ENCODE results near the gene TMEM9.

The TMEM9 gene

DNA sequence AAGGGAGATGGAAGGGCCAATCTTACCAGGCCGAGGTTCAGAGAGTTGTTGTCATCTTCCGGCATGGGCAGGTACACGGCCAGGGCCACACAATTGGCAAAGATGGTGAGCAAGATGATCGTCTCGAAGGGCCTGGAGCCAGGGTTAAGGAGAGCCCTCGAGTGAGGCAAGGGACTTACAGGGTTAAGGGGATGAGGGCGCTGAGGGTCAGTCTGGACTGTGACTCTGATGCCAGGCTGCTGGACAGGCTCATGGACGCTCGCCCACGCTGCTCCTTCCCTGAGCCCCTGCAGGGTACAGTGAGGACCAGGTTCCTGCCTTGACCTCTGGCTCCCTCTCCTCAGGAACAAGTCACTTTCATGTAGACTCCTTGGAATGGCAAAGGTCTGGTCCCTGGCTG lies 44.1 kb downstream of the TMEM9 start:
- no peaks in the 10 kb centered on the region for H3K27me3 Mint-ChIP-seq
- H3K27ac Mint-ChIP-seq = no peak overlapping the region
- H3K36me3 Mint-ChIP-seq (ENCODE audit: insufficient read depth) = peaks cover 9% of the 10 kb centered on the region

DNA sequence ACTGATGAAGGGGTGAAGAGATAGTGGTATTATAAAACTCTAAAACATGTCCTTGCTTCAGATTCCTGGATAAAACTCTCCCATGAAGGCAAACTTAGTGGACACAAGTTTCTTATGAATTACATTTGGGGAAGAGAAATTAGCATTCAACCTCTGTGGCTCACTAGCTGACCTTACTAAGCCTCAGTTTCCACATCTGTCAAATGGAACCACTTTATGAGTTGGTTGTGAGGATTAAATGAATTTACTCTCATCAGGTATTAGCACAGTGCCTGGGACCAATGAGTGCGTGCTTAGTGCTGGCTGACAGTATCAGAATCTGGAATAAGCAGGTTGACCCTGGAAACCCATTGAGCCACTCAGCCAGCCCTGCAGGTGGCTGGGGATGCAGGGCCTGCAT lies 44.6 kb downstream of the TMEM9 start:
- H3K4me1 Mint-ChIP-seq (ENCODE audit: low read depth in 2 of 2) = peaks cover 2 to 4% of the 10 kb centered on the region in 2 donors
- no peak overlapping the region for H3K4me3 Mint-ChIP-seq
- no peaks in the 10 kb centered on the region for H3K9me3 Mint-ChIP-seq
- ATAC-seq (replicated peaks) (no peak), DNase-seq (no peak)
- H3K27ac Mint-ChIP-seq = no peak overlapping the region
- H3K27me3 Mint-ChIP-seq = no peaks in the 10 kb centered on the region
- H3K36me3 Mint-ChIP-seq (ENCODE audit: insufficient read depth) = peaks cover 7% of the 10 kb centered on the region

More for the DNA sequence above, 44.1 kb downstream of the TMEM9 start:
- ATAC-seq (replicated peaks) (no peak), DNase-seq (no peak)
- H3K4me1 Mint-ChIP-seq (ENCODE audit: low read depth in 2 of 2) = peaks cover 5 to 7% of the 10 kb centered on the region in 2 donors
- no peaks in the 10 kb centered on the region for H3K9me3 Mint-ChIP-seq
- no peak overlapping the region for H3K4me3 Mint-ChIP-seq

DNA sequence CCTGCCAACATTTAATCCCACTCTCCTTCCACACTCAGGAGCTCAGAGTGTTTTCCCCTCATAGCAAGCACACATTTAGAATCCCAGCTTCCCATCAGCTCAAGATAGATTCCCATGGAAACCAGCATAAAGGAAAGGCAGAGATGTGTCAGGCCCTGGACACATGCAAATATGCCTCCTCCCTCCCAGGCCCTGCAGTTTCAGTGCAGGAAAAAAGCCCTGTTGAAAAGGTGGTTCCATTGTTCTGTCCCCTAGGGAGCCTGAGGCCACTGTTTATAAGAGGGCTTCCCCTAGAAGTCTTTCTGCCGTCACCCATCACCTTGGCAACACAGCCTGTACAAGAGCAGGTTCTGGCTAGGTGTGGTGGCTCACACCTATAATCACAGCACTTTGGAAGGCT lies 45.7 kb downstream of the TMEM9 start:
- no peak overlapping the region for H3K4me3 Mint-ChIP-seq
- H3K27me3 Mint-ChIP-seq = no peaks in the 10 kb centered on the region
- H3K9me3 Mint-ChIP-seq = no peaks in the 10 kb centered on the region
- ATAC-seq (replicated peaks) = no peak
- no peak overlapping the region for H3K27ac Mint-ChIP-seq
- H3K4me1 Mint-ChIP-seq (ENCODE audit: low read depth in 2 of 2) = no peaks in the 10 kb centered on the region
- H3K36me3 Mint-ChIP-seq (ENCODE audit: insufficient read depth) = no peaks in the 10 kb centered on the region
- no peak for DNase-seq

DNA sequence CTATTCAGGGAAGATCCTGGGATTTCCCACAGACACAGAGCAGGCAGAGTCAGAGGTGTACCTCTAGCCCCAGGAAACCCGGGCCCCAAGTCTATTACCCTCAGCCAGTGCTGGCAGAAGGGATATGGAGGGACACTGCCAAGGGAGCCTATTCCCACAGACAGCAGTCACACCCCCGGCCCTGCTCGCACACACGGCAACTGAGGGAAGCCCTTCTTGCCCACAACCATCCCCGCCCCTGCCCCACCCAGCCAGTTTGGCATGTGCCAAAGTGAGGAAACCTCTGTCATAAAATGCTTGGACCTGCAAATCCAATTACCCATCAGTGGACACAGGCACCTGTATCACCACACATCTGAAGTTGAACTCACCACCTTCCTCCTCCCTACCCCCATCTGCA lies 48.6 kb downstream of the TMEM9 start:
- H3K4me1 Mint-ChIP-seq (ENCODE audit: low read depth in 2 of 2) = no peaks in the 10 kb centered on the region
- H3K9me3 Mint-ChIP-seq = no peaks in the 10 kb centered on the region
- DNase-seq = no peak
- no peaks in the 10 kb centered on the region for H3K36me3 Mint-ChIP-seq (ENCODE audit: insufficient read depth)
- no peak overlapping the region for H3K27ac Mint-ChIP-seq
- H3K4me3 Mint-ChIP-seq = no peak overlapping the region
- no peaks in the 10 kb centered on the region for H3K27me3 Mint-ChIP-seq
- no peak for ATAC-seq (replicated peaks)

DNA sequence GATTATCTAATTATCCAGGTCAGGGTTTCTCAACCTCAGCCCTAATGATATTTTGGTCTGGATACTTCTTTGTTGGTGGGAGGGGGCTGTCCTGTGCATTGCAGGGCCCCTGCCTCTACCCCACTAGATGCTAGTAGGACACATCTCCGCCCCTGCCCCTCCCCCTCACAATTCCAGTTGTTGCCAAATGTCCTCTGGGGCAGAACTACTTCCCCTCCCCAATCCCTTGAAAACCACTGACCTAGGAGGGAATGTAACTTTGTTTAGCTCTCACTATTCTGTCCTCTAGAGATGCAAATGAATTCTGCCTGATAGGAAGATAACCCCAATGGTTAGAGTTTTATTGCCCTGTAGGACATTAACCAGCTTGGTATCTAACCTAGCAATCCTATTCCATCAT lies 50.1 kb downstream of the TMEM9 start:
- H3K9me3 Mint-ChIP-seq = no peaks in the 10 kb centered on the region
- no peaks in the 10 kb centered on the region for H3K36me3 Mint-ChIP-seq (ENCODE audit: insufficient read depth)
- H3K4me3 Mint-ChIP-seq = no peak overlapping the region
- H3K27ac Mint-ChIP-seq = peak overlapping the region in 1 of 2 donors; percentile 2
- ATAC-seq (replicated peaks) (no peak), DNase-seq (no peak)
- peaks cover 0 to 5% of the 10 kb centered on the region in 2 donors for H3K27me3 Mint-ChIP-seq
- no peaks in the 10 kb centered on the region for H3K4me1 Mint-ChIP-seq (ENCODE audit: low read depth in 2 of 2)

DNA sequence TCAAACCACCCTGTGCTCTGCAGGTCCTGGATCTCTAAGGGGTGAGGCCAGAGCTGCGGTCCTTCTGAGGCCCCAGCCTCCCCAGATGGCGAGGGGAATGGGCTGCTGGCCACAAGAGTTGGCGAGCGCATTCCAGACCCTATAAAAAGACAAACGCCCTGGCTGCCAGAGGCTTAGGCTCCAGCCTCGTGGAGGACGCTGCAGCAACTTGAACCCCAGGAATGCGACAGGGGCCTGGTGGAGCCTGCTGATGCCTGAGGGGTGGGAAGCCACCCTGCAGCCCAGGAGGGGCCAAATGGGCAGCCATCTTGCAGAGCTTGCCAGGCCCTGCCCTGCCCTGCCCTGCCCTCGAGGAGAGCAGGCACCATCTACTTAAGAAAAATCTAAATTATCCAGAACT lies 50.6 kb downstream of the TMEM9 start:
- DNase-seq (no peak), ATAC-seq (replicated peaks) (no peak)
- peaks cover 0 to 8% of the 10 kb centered on the region in 2 donors for H3K27me3 Mint-ChIP-seq
- no peaks in the 10 kb centered on the region for H3K9me3 Mint-ChIP-seq
- H3K27ac Mint-ChIP-seq = no peak overlapping the region
- no peak overlapping the region for H3K4me3 Mint-ChIP-seq
- no peaks in the 10 kb centered on the region for H3K36me3 Mint-ChIP-seq (ENCODE audit: insufficient read depth)
- no peaks in the 10 kb centered on the region for H3K4me1 Mint-ChIP-seq (ENCODE audit: low read depth in 2 of 2)

DNA sequence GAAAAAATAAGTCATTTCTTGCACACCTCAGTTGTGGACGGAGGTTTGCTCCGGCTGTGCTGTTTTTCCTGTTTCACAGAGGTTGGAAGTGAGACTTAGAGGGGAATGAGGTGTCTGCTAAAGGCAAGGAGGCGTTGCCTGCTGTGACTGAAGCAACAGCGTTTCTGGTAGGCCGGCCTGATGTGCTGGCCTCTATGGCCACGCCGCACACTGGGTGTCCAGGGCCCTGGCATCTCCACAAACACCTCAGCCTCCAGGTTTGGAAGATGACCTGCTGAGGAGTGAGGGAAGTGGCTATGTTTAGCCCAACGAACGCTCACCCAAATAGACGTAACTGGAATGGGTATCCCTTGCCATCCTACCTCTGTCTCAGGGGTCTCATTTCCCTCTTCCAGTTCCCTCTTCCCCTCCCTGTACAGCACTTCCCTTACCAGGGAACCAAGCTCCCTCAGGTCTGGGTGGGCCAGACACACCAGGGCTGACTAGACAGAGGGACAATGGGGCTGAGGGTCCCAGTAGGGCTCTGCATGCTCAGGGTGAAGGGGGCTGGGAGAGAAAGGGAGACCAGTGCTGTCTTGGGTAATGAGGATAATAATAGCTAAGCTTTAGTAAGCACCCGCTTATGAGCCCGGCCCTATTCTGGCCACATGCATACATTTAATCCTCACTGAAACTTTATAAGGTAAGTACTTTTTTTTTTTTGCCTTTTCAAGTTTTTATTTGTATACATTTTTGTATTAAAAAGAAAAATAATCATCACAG lies 53.9 kb downstream of the TMEM9 start:
- H3K4me1 Mint-ChIP-seq (ENCODE audit: low read depth in 2 of 2) = no peaks in the 10 kb centered on the region
- ATAC-seq (replicated peaks) = no peak
- DNase-seq = no peak

DNA sequence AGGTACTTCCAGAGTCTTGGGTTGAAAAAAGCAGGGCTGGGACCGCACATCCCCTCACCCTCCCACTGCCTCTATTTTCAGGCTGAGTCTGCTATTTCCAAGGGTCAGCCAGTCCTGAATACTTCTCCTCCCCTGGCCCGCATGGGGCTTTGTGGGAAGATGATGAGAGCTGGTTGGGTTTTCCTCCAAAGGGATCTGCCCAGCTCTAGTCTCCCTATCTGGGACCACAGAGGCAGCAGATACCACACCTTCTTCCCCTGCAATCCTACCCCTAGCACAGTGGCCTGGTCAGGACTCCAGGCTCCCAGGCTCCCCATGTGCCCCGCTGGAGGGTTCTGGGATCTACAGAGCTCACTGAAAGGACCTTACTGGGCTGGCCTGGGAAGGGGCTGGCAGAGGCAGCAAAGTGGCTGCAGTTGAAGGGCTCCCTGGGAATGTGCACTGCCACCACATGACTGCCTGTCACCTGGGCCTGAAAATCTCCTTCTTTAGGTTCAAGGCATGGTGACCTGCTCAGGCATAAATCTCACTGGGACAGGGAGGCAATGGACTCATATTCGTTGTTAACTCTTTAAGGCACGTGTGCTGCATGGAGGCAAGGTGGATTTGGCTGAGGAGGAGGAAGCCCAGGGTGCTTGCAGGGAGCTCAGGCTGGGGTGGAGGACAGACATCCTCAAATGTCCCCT lies 55.1 kb downstream of the TMEM9 start:
- Mint-ChIP-seq H3K27me3 (peaks cover 19 to 32% of the 10 kb centered on the region in 2 donors), H3K4me3 (no peak overlapping the region), H3K9me3 (no peaks in the 10 kb centered on the region), H3K36me3 (ENCODE audit: insufficient read depth) (no peaks in the 10 kb centered on the region), H3K4me1 (ENCODE audit: low read depth in 2 of 2) (no peaks in the 10 kb centered on the region), H3K27ac (no peak overlapping the region)
- ATAC-seq (replicated peaks) (no peak), DNase-seq (no peak)

More for the DNA sequence above, 53.9 kb downstream of the TMEM9 start:
- Mint-ChIP-seq H3K27ac (no peak overlapping the region), H3K9me3 (no peaks in the 10 kb centered on the region), H3K27me3 (peaks cover 14 to 22% of the 10 kb centered on the region in 2 donors), H3K4me3 (no peak overlapping the region), H3K36me3 (ENCODE audit: insufficient read depth) (no peaks in the 10 kb centered on the region)

DNA sequence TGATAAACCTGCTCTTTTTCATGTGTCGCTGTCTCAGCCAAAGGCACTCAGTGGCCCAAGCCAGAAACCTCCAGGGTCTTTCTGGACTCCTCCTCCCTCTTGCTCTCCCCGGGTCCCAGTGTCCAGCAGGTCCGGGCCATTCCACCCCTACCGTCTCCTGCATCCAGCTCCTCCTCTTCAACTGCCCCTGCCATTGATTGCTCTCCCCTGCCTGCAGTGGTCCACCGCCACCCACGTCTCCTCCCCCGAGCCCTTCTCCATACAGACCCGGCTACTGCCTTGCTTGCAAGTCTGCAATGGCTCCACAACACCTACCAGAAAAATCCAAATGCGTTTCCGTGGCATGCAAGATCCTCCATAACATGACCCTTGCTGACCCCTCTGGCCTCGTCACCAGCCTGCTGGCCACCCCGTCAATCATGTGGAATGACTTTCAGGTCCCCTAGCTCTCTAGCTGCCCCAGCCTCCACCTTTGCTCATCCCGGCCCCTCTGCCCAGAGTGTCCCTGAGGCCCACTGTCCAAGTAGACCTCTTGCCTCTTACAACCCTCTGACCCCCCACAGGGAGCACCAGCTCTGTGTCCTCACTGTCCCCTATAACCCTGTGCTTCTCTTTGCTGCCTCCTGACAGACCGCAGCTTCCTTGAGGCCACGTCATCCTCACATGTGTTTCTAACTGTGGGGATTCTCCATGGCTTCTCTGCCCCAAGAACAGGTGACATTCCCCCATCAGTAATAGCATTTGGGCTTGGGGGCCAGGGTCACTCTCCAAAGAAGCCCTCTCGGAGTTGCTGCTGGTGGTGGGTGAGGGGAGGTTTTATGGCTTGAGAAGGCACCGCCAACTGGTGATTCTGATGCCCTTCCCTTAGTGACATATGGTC lies 57.1 kb downstream of the TMEM9 start:
- no peak for DNase-seq
- no peaks in the 10 kb centered on the region for H3K36me3 Mint-ChIP-seq (ENCODE audit: insufficient read depth)
- H3K27me3 Mint-ChIP-seq = peaks cover 29 to 38% of the 10 kb centered on the region in 2 donors
- H3K4me3 Mint-ChIP-seq = no peak overlapping the region
- no peaks in the 10 kb centered on the region for H3K9me3 Mint-ChIP-seq
- ATAC-seq (replicated peaks) = no peak
- no peak overlapping the region for H3K27ac Mint-ChIP-seq
- no peaks in the 10 kb centered on the region for H3K4me1 Mint-ChIP-seq (ENCODE audit: low read depth in 2 of 2)

DNA sequence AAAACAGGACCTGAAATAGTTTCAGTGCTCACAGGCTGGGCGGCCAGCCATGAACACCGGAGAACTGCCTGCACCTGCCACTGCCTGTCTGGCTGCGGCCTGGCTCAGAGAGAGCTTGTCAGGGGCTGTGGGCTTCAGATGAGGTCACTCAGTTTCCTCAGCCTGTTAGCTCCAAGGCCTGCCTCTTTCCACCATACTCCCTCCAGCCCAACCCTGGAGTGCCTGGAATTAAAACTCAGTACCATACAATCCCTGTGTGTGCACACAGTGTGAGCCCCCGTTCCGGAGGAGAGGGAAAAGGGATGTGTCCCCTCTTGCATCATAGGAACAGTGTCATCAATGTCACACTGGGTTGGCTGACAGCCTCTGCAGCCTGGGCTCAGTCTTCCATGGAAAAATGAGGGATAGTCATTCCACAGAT lies 58.2 kb downstream of the TMEM9 start:
- no peak for ATAC-seq (replicated peaks)
- no peak for DNase-seq
- no peaks in the 10 kb centered on the region for H3K4me1 Mint-ChIP-seq (ENCODE audit: low read depth in 2 of 2)
- no peaks in the 10 kb centered on the region for H3K9me3 Mint-ChIP-seq
- H3K27me3 Mint-ChIP-seq = peaks cover 35 to 49% of the 10 kb centered on the region in 2 donors
- H3K27ac Mint-ChIP-seq = no peak overlapping the region
- H3K36me3 Mint-ChIP-seq (ENCODE audit: insufficient read depth) = no peaks in the 10 kb centered on the region
- no peak overlapping the region for H3K4me3 Mint-ChIP-seq

DNA sequence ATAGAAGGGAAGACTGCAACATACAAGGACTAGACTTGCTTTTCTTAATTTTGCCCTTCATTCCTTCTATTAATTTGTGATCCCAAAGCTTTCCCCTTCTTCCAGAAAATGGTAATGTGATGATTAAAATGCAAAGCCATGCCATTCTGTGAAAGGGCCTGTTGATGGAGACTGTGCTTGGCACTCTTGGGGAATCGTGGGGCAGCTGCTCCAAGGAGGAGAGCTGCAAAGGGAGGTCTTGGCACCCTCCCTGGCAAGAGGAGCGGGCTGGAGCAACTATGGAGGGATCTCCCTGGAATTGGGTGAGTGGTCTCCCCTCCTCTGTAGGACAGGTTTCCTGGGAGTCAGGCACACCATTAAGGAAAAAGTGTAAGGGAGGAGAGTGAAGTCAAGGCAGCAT lies 58.7 kb downstream of the TMEM9 start:
- Mint-ChIP-seq H3K27me3 (peaks cover 35 to 49% of the 10 kb centered on the region in 2 donors), H3K4me1 (ENCODE audit: low read depth in 2 of 2) (no peaks in the 10 kb centered on the region), H3K36me3 (ENCODE audit: insufficient read depth) (no peaks in the 10 kb centered on the region), H3K27ac (no peak overlapping the region), H3K4me3 (no peak overlapping the region), H3K9me3 (no peaks in the 10 kb centered on the region)
- ATAC-seq (replicated peaks) (no peak), DNase-seq (no peak)

DNA sequence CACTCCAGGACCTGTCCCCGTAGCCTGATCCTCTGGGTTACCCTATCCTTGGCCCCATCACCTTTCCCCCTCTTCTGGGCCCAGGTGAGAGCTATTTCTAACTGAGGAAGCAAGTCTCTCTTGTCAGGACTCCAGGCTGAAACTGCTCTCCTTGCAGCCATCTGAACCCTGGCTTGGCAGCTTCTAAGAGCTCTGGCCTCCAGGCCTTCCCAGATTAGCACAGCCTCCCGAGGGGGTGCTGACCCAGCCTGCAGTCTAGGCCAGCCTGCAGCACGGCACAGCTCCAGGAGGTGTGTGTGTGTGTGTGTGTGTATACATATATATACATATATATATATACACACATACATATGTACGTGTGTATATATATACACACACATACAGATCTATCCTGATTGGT lies 59.4 kb downstream of the TMEM9 start:
- DNase-seq (no peak), ATAC-seq (replicated peaks) (no peak)
- Mint-ChIP-seq H3K27me3 (peaks cover 35 to 49% of the 10 kb centered on the region in 2 donors), H3K9me3 (no peaks in the 10 kb centered on the region), H3K36me3 (ENCODE audit: insufficient read depth) (no peaks in the 10 kb centered on the region), H3K4me3 (no peak overlapping the region), H3K27ac (no peak overlapping the region), H3K4me1 (ENCODE audit: low read depth in 2 of 2) (no peaks in the 10 kb centered on the region)

DNA sequence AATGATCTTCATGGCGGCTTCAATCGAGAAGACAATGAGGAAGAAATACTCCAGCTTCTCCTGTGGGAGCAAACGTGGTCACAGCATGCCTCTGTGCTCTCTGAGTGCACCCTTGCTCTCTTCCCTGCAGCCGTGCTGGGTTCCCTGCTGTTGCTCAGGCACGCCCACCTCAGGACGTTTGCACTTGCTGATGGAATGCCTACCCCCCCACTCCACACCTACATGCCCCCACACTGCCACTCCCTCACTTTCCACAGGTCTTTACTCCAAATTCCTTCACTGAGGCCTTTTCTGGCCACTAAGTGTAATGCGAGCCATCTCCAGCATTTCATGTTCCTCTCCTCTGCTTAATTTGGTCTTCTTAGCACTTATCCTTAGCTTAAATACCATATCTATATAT lies 60.3 kb downstream of the TMEM9 start:
- peaks cover 3% of the 10 kb centered on the region for H3K36me3 Mint-ChIP-seq (ENCODE audit: insufficient read depth)

More for the DNA sequence above, 60.3 kb downstream of the TMEM9 start:
- Mint-ChIP-seq H3K4me3 (no peak overlapping the region), H3K27ac (no peak overlapping the region), H3K9me3 (no peaks in the 10 kb centered on the region), H3K27me3 (peaks cover 39 to 51% of the 10 kb centered on the region in 2 donors), H3K4me1 (ENCODE audit: low read depth in 2 of 2) (no peaks in the 10 kb centered on the region)
- no peak for DNase-seq
- ATAC-seq (replicated peaks) = no peak

Measured in effector memory CD8-positive, alpha-beta T cell (primary cell).